Astrocyte of the spinal cord (primary cell): ENCODE measurements around the gene TCF12.

Source experiments
- DNase-seq: peaks from one replicate; pipeline ENCODE4 v3.0.0; 2011; ENCODE audit warnings: low read depth, low spot score
- H3K4me3 ChIP-seq: 2 replicates; pipeline ENCODE4 v1.5.1; 2011; ENCODE audit warnings: low read depth, mild to moderate bottlenecking, low read length, moderate library complexity
- in situ Hi-C: cut with HindIII; loops from 2 replicates; pipeline ENCODE4 v1.10.0; 2017; ENCODE audit warnings: low sequenced_read_pairs
- TF ChIP-seq, protein P1 (sequence below): IDR thresholded peaks from 2 replicates; pipeline ENCODE4 v1.5.1; 2012; ENCODE audit warnings: low read depth, mild to moderate bottlenecking, low read length, inconsistent platforms

Gene TCF12

DNA sequence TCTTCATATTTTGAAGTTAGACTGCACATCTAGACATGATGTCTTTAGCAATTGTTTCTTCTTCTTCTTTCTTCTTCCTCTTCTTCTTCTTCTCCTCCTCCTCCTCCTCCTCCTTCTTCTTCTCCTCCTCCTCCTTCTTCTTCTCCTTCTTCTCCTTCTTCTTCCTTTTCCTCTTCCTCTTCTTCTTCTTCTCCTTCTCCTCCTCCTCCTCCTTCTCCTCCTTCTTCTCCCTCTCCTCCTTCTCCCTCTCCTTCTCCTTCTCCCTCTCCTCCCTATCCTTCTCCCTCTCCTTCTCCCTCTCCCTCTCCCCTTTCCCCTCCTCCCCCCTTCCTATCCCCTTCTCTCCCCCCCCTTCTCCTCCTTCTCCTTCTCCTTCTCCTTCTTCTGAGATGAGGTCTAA is 21.9 kb downstream of the TCF12 start:
- in situ Hi-C loops, result no loop called here
- TF ChIP-seq, protein P1, sequence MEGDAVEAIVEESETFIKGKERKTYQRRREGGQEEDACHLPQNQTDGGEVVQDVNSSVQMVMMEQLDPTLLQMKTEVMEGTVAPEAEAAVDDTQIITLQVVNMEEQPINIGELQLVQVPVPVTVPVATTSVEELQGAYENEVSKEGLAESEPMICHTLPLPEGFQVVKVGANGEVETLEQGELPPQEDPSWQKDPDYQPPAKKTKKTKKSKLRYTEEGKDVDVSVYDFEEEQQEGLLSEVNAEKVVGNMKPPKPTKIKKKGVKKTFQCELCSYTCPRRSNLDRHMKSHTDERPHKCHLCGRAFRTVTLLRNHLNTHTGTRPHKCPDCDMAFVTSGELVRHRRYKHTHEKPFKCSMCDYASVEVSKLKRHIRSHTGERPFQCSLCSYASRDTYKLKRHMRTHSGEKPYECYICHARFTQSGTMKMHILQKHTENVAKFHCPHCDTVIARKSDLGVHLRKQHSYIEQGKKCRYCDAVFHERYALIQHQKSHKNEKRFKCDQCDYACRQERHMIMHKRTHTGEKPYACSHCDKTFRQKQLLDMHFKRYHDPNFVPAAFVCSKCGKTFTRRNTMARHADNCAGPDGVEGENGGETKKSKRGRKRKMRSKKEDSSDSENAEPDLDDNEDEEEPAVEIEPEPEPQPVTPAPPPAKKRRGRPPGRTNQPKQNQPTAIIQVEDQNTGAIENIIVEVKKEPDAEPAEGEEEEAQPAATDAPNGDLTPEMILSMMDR, result no peak
- no peak for DNase-seq
- no peak overlapping the region for H3K4me3 ChIP-seq

DNA sequence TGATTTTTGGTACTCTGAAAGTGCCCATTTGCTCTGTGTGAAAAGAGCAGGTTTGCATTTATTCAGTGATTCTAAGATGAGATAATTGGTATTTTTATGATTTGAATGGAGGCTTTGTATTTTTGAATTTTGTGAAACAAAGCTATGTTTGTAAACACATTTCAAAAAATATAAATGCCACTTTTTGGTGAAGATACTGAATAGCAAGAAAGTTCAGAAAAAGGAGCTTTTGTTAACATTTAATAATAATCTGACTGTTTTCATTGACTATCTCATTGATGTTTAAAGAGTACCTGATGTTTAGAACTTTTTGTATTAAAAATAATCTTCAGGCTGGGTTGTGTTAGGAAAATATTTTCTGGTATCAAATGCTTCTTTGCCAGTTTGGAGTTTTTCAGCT is 23.7 kb downstream of the TCF12 start:
- H3K4me3 ChIP-seq, result no peak overlapping the region
- in situ Hi-C loops, result no loop called here
- DNase-seq, result no peak
- TF ChIP-seq, protein P1, result no peak

DNA sequence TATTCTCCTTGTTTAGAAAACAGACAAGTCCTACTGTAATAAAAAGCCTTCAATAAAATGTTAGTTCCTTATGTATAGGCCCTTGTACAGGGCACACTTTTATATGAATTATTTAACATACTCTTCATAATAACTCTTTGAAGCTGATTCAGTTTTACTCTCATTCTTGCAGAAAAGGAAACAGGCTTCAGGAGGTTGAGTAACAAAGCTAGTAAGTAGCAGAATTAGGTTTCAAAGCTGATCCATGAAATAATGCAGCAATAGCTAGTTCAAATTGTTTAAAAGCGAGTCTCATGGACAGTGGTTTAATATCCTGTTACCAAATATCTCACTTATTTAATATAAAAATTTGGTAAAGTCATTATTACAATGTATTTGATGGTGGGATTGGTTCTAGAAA is 25.0 kb downstream of the TCF12 start:
- TF ChIP-seq, protein P1, result no peak
- no peak for DNase-seq
- in situ Hi-C loops, result no loop called here
- H3K4me3 ChIP-seq, result no peak overlapping the region

DNA sequence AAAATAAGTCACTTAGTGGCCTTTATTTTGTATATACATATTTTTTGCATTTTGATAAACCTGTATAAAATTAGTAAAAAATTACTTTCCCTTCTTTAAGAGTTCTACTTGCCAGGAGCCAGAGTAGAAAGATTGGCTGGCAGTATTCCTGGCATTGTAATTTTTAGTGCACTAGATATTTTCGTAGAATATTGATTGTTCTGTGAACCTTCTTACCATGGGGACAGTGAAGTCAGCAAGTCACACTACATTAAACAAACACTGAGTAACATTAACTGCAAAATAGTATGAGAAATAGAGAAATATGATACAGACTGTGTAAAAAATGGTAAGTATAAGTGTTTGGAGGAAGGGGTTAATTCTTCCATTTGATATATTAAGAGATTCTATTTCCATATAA is 26.0 kb downstream of the TCF12 start:
- TF ChIP-seq, protein P1, result no peak
- no peak for DNase-seq
- H3K4me3 ChIP-seq, result no peak overlapping the region
- in situ Hi-C loops, result no loop called here

DNA sequence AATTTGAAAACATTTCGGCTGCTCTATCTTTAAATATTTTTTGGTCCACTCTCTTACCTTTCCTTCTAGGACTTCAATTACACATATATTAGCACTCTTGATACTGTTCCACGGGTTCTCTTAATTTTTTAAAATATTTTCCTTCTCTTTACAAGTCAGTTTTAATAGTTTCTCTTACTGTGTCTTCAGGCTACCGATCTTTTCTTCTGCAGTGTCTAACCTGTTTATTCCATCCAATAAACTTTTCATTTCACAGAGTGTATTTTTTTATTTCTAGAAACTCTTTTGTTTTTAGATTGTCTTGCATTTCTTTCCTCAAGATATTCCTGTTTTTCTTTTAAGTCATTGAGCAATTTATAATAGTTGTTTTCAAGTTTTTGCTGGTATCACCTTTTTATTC is 27.7 kb downstream of the TCF12 start:
- in situ Hi-C loops, result no loop called here
- no peak for DNase-seq
- TF ChIP-seq, protein P1, result no peak
- H3K4me3 ChIP-seq, result no peak overlapping the region

DNA sequence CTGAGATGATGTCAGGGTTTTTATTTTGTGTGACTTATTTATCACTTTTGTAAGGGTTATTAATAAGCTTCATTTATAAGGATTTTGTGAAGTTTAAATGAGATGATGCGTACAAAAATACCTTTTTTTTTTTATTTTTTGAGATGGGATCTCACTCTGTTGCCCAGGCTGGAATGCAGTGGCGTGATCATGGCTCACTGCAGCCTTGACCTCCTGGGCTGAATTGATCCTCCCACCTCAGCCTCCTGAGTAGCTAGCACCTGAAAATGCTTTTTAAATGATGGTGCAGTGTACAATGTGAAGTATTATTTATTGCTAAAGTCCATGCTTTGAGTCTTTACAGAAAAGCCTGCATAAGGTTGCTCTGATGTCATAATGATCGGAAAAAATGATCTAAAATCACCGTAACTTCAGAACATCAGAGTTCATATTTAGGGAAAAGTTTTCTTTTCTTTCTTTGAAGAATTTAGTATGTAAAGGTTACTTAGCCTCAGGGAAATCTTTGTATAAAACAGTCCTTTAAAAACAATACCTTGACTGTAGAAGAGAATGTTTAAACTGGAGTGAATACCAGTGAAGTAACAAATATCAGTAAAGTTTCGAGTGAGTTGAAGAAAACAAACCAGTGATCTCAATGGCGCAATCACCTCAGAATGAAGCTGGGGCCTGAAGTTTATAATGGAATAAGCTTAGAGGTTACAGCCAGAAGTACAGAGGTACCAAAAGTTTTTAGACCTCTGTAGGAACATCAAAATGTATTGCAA is 29.7 kb downstream of the TCF12 start:
- TF ChIP-seq, protein P1, result no peak
- DNase-seq, result no peak
- H3K4me3 ChIP-seq, result no peak overlapping the region
- in situ Hi-C loops, result no loop called here
